OCI-LY7 (cell line): ENCODE data around the gene DHRS1.

Source experiments
- CTCF ChIP-seq: fragments of 200-600 bp; sonication (generic); conservative IDR thresholded peaks from 2 replicates; pipeline ENCODE4 v1.5.1; 2014; ENCODE audit warnings: mild to moderate bottlenecking, antibody characterized with exemption, low read length, moderate library complexity, mixed read lengths
- EZH2phosphoT487 ChIP-seq: fragments of 200-600 bp; sonication (generic); IDR thresholded peaks from 2 replicates; pipeline ENCODE4 v1.6.1; 2018; ENCODE audit warnings: low read depth, borderline replicate concordance, mild to moderate bottlenecking, mixed run types, antibody characterized with exemption, low read length, moderate library complexity, mixed read lengths

- TF ChIP-seq CTCF (no peak), EZH2phosphoT487 (no peak)
These were observed 9.8 kb downstream of the DHRS1 start for GRCh38 chr14:24289649-24290280.
